RWPE2 (cell line): Measurements from ENCODE around the gene EXOSC9.

Experiments used
- ATAC-seq: fragments of 200-7000 bp; cut with Tn5 transposase; 3 replicates; pipeline ENCODE4 v1.9.1; 2021; ENCODE audit warnings: low read depth
- DNase-seq: peaks from one replicate; pipeline ENCODE4 v3.0.0-alpha.2; 2020; ENCODE audit warnings: low spot score
- H3K27ac ChIP-seq: fragments of 450-650 bp; 2 replicates; pipeline ENCODE4 v1.5.1; 2017; ENCODE audit warnings: mild to moderate bottlenecking; ENCODE audit not compliant: poor library complexity, severe bottlenecking
- H3K27me3 ChIP-seq: fragments of 250-450 bp; sonication (Bioruptor Pico); 2 replicates; pipeline ENCODE4 v1.5.1; 2021; ENCODE audit warnings: mild to moderate bottlenecking, moderate library complexity; ENCODE audit not compliant: insufficient read depth, poor library complexity, severe bottlenecking
- H3K36me3 ChIP-seq: fragments of 250-450 bp; sonication (Bioruptor Pico); 2 replicates; pipeline ENCODE4 v1.5.1; 2020; ENCODE audit warnings: low read depth, mild to moderate bottlenecking, moderate library complexity
- H3K4me1 ChIP-seq: fragments of 250-450 bp; sonication (Bioruptor Pico); 2 replicates; pipeline ENCODE4 v1.5.1; 2021; ENCODE audit warnings: mild to moderate bottlenecking, moderate library complexity; ENCODE audit not compliant: insufficient read depth, poor library complexity, severe bottlenecking
- H3K4me3 ChIP-seq: fragments of 250-450 bp; sonication (Bioruptor Pico); 2 replicates; pipeline ENCODE4 v1.5.1; 2021; ENCODE audit warnings: mild to moderate bottlenecking, moderate library complexity; ENCODE audit not compliant: severe bottlenecking
- H3K9me3 ChIP-seq: fragments of 250-450 bp; sonication (Bioruptor Pico); 2 replicates; pipeline ENCODE4 v1.5.1; 2021; ENCODE audit warnings: mild to moderate bottlenecking, moderate library complexity; ENCODE audit not compliant: severe bottlenecking
- CTCF ChIP-seq: fragments of 450-650 bp; IDR thresholded peaks from one replicate; pipeline ENCODE4 v1.5.1; 2017; ENCODE audit warnings: mild to moderate bottlenecking, moderate library complexity; ENCODE audit not compliant: poor library complexity, severe bottlenecking

The EXOSC9 gene

GRCh38 chr4:121783210-121783609, 17.9 kb upstream of the EXOSC9 start:
- Histone ChIP-seq H3K27ac (no peak overlapping the region), H3K27me3 (no peaks in the 10 kb centered on the region), H3K4me1 (peaks cover 14% of the 10 kb centered on the region), H3K4me3 (no peak overlapping the region), H3K9me3 (no peaks in the 10 kb centered on the region), H3K36me3 (no peaks in the 10 kb centered on the region)
- DNase-seq, result no peak
- no peak for ATAC-seq
- no peak for TF ChIP-seq CTCF

GRCh38 chr4:121784401-121784800, 16.7 kb upstream of the EXOSC9 start:
- no peaks in the 10 kb centered on the region for H3K27me3 ChIP-seq
- ATAC-seq (no peak), DNase-seq (no peak)
- H3K4me1 ChIP-seq, result peaks cover 15% of the 10 kb centered on the region
- H3K36me3 ChIP-seq, result no peaks in the 10 kb centered on the region
- no peaks in the 10 kb centered on the region for H3K9me3 ChIP-seq
- peak overlapping the region; percentile 51 for H3K27ac ChIP-seq
- no peak for TF ChIP-seq CTCF
- H3K4me3 ChIP-seq, result no peak overlapping the region

- Histone ChIP-seq H3K27me3 (no peaks in the 10 kb centered on the region), H3K4me1 (peaks cover 21% of the 10 kb centered on the region), H3K36me3 (no peaks in the 10 kb centered on the region), H3K27ac (peak overlapping the region; percentile 51), H3K9me3 (no peaks in the 10 kb centered on the region), H3K4me3 (no peak overlapping the region)
- ATAC-seq (peak; percentile 98), DNase-seq (peak; percentile 68)
- TF ChIP-seq CTCF, result no peak
Observed at GRCh38 chr4:121784975-121785374, 16.1 kb upstream of the EXOSC9 start.

GRCh38 chr4:121785479-121785878, 15.6 kb upstream of the EXOSC9 start:
- no peak for TF ChIP-seq CTCF
- Histone ChIP-seq H3K4me1 (peaks cover 26% of the 10 kb centered on the region), H3K36me3 (no peaks in the 10 kb centered on the region), H3K4me3 (no peak overlapping the region), H3K27ac (peak overlapping the region; percentile 51), H3K27me3 (no peaks in the 10 kb centered on the region), H3K9me3 (no peaks in the 10 kb centered on the region)
- ATAC-seq (no peak), DNase-seq (no peak)

GRCh38 chr4:121786221-121786620, 14.9 kb upstream of the EXOSC9 start:
- ATAC-seq (no peak), DNase-seq (no peak)
- Histone ChIP-seq H3K4me3 (no peak overlapping the region), H3K4me1 (peaks cover 28% of the 10 kb centered on the region), H3K27ac (peak overlapping the region; percentile 51), H3K9me3 (no peaks in the 10 kb centered on the region), H3K27me3 (no peaks in the 10 kb centered on the region), H3K36me3 (no peaks in the 10 kb centered on the region)
- TF ChIP-seq CTCF, result no peak
